Mesendoderm (in vitro differentiated cells): Measurements from ENCODE around the gene TUBGCP6.

ENCODE experiments used
- DNase-seq: peaks from one replicate; pipeline ENCODE4 v3.0.0; 2013
- H2AK5ac ChIP-seq: 2 replicates; pipeline ENCODE4 v1.6.1; 2013; ENCODE audit warnings: low read length, inconsistent platforms
- H2BK120ac ChIP-seq: 2 replicates; pipeline ENCODE4 v1.6.1; 2013; ENCODE audit warnings: low read depth, mild to moderate bottlenecking, low read length, moderate library complexity, mixed read lengths
- H2BK15ac ChIP-seq: replicated peaks from 2 replicates; pipeline ENCODE4 v1.6.1; 2013; ENCODE audit warnings: low read depth, mild to moderate bottlenecking, moderate library complexity
- H2BK5ac ChIP-seq: 2 replicates; pipeline ENCODE4 v1.6.1; 2013; ENCODE audit warnings: low read length, inconsistent platforms
- H3K18ac ChIP-seq: 2 replicates; pipeline ENCODE4 v1.6.1; 2013; ENCODE audit warnings: mild to moderate bottlenecking, low read length, mixed read lengths
- H3K23ac ChIP-seq: one replicate; pipeline ENCODE4 v1.6.1; 2013; ENCODE audit warnings: low read length
- H3K27ac ChIP-seq: 2 replicates; pipeline ENCODE4 v1.5.1; 2013; ENCODE audit warnings: low read depth, mild to moderate bottlenecking, inconsistent platforms, low read length, moderate library complexity
- H3K27me3 ChIP-seq: 2 replicates; pipeline ENCODE4 v1.6.1; 2013; ENCODE audit warnings: low read length, control low read depth, mild to moderate bottlenecking, inconsistent platforms; ENCODE audit not compliant: insufficient read depth, poor library complexity
- H3K36me3 ChIP-seq: 2 replicates; pipeline ENCODE4 v1.6.1; 2013; ENCODE audit warnings: low read length, inconsistent platforms; ENCODE audit not compliant: control insufficient read depth, insufficient read depth
- H3K4ac ChIP-seq: one replicate; pipeline ENCODE4 v1.6.1; 2013; ENCODE audit warnings: low read depth, mild to moderate bottlenecking, low read length, moderate library complexity
- H3K4me1 ChIP-seq: 2 replicates; pipeline ENCODE4 v1.6.1; 2013; ENCODE audit warnings: low read depth, low read length, inconsistent platforms; ENCODE audit not compliant: control insufficient read depth
- H3K4me2 ChIP-seq: 2 replicates; pipeline ENCODE4 v1.6.1; 2013; ENCODE audit warnings: low read length
- H3K4me3 ChIP-seq: 2 replicates; pipeline ENCODE4 v1.5.1; 2013; ENCODE audit warnings: mild to moderate bottlenecking, low read length
- H3K56ac ChIP-seq: one replicate; pipeline ENCODE4 v1.6.1; 2013; ENCODE audit warnings: low read length
- H3K79me1 ChIP-seq: 2 replicates; pipeline ENCODE4 v1.6.1; 2013; ENCODE audit warnings: low read length, inconsistent platforms
- H3K79me2 ChIP-seq: 2 replicates; pipeline ENCODE4 v1.6.1; 2013; ENCODE audit warnings: mild to moderate bottlenecking, low read length; ENCODE audit not compliant: control insufficient read depth, insufficient read depth
- H3K9ac ChIP-seq: 2 replicates; pipeline ENCODE4 v1.6.1; 2013; ENCODE audit warnings: low read length, inconsistent platforms
- H4K5ac ChIP-seq: one replicate; pipeline ENCODE4 v1.6.1; 2013; ENCODE audit warnings: low read length
- H4K8ac ChIP-seq: one replicate; pipeline ENCODE4 v1.6.1; 2013; ENCODE audit warnings: low read depth, mild to moderate bottlenecking, control low read depth, low read length, moderate library complexity
- WGBS: extraction: QIAGEN DNeasy Blood & Tissue Kit; methylation state at CpG from one replicate; pipeline ENCODE4 v1.1.7; 2013; ENCODE audit warnings: low lambda C conversion rate, missing lambda C conversion rate; ENCODE audit not compliant: insufficient coverage; ENCODE audit errors: extremely low coverage; 5-methylcytosine and 5-hydroxymethylcytosine counted together

The TUBGCP6 gene

GRCh38 chr22:50255607-50256006 is 10.8 kb upstream of the TUBGCP6 start:
- Histone ChIP-seq H2BK15ac (no peak overlapping the region), H3K9ac (no peak overlapping the region), H3K27me3 (no peaks in the 10 kb centered on the region), H3K4me2 (no peak overlapping the region), H2AK5ac (no peak overlapping the region), H3K56ac (no peak overlapping the region), H3K23ac (no peak overlapping the region), H3K4me3 (no peak overlapping the region), H3K27ac (no peak overlapping the region), H4K8ac (no peak overlapping the region), H2BK120ac (no peak overlapping the region), H2BK5ac (no peak overlapping the region), H3K4ac (no peak overlapping the region), H3K4me1 (no peaks in the 10 kb centered on the region), H3K36me3 (no peaks in the 10 kb centered on the region), H3K79me2 (no peaks in the 10 kb centered on the region), H3K18ac (no peak overlapping the region), H4K5ac (no peak overlapping the region), H3K79me1 (no peaks in the 10 kb centered on the region)
- DNase-seq, result no peak
- no CpG with 5 or more reads among the region's 17 CpGs for WGBS

- Histone ChIP-seq H3K18ac (no peak overlapping the region), H2AK5ac (no peak overlapping the region), H3K79me1 (peaks cover 2% of the 10 kb centered on the region), H3K9ac (no peak overlapping the region), H2BK5ac (no peak overlapping the region), H3K4me1 (no peaks in the 10 kb centered on the region), H3K27me3 (no peaks in the 10 kb centered on the region), H2BK120ac (no peak overlapping the region), H3K23ac (no peak overlapping the region), H3K4ac (no peak overlapping the region), H3K79me2 (no peaks in the 10 kb centered on the region), H3K4me2 (no peak overlapping the region), H3K4me3 (no peak overlapping the region), H3K56ac (no peak overlapping the region), H3K36me3 (no peaks in the 10 kb centered on the region), H4K8ac (no peak overlapping the region), H3K27ac (no peak overlapping the region), H4K5ac (no peak overlapping the region), H2BK15ac (no peak overlapping the region)
- no CpG with 5 or more reads among the region's 19 CpGs for whole genome bisulfite sequencing
- no peak for DNase-seq
Measured at GRCh38 chr22:50255099-50255498, 10.3 kb upstream of the TUBGCP6 start.

GRCh38 chr22:50253941-50254340 is 9.1 kb upstream of the TUBGCP6 start:
- Histone ChIP-seq H2BK5ac (no peak overlapping the region), H3K9ac (no peak overlapping the region), H3K23ac (no peak overlapping the region), H2AK5ac (no peak overlapping the region), H3K4me1 (no peaks in the 10 kb centered on the region), H4K8ac (no peak overlapping the region), H3K4me2 (no peak overlapping the region), H4K5ac (no peak overlapping the region), H3K36me3 (no peaks in the 10 kb centered on the region), H3K18ac (no peak overlapping the region), H3K27me3 (no peaks in the 10 kb centered on the region), H3K79me2 (no peaks in the 10 kb centered on the region), H3K27ac (no peak overlapping the region), H3K4me3 (no peak overlapping the region), H3K56ac (no peak overlapping the region), H2BK15ac (no peak overlapping the region), H2BK120ac (no peak overlapping the region), H3K79me1 (peaks cover 2% of the 10 kb centered on the region), H3K4ac (no peak overlapping the region)
- WGBS, result no CpG with 5 or more reads among the region's 8 CpGs
- DNase-seq, result no peak

GRCh38 chr22:50253046-50253915 is 8.5 kb upstream of the TUBGCP6 start:
- Histone ChIP-seq H2BK5ac (no peak overlapping the region), H3K4me1 (no peaks in the 10 kb centered on the region), H3K4me3 (no peak overlapping the region), H3K79me2 (no peaks in the 10 kb centered on the region), H3K4ac (no peak overlapping the region), H4K5ac (no peak overlapping the region), H3K36me3 (no peaks in the 10 kb centered on the region), H3K56ac (no peak overlapping the region), H2BK15ac (no peak overlapping the region), H3K79me1 (peaks cover 2% of the 10 kb centered on the region), H3K27ac (no peak overlapping the region), H3K27me3 (no peaks in the 10 kb centered on the region), H3K18ac (no peak overlapping the region), H2BK120ac (no peak overlapping the region), H3K4me2 (no peak overlapping the region), H2AK5ac (no peak overlapping the region), H3K9ac (no peak overlapping the region), H3K23ac (no peak overlapping the region), H4K8ac (no peak overlapping the region)
- no peak for DNase-seq
- no CpG with 5 or more reads among the region's 22 CpGs for WGBS

GRCh38 chr22:50252082-50253045 is 7.5 kb upstream of the TUBGCP6 start:
- Histone ChIP-seq H3K27ac (no peak overlapping the region), H3K79me2 (no peaks in the 10 kb centered on the region), H3K23ac (no peak overlapping the region), H3K4me2 (no peak overlapping the region), H2BK120ac (no peak overlapping the region), H3K4me1 (no peaks in the 10 kb centered on the region), H3K4ac (no peak overlapping the region), H4K5ac (no peak overlapping the region), H3K4me3 (no peak overlapping the region), H3K79me1 (peaks cover 2% of the 10 kb centered on the region), H3K18ac (no peak overlapping the region), H2BK5ac (no peak overlapping the region), H4K8ac (no peak overlapping the region), H3K36me3 (no peaks in the 10 kb centered on the region), H3K9ac (peak overlapping the region; percentile 75), H3K56ac (peak overlapping the region; percentile 66), H2AK5ac (no peak overlapping the region), H3K27me3 (no peaks in the 10 kb centered on the region), H2BK15ac (no peak overlapping the region)
- WGBS, result no CpG with 5 or more reads among the region's 25 CpGs
- DNase-seq, result peak; percentile 75
